Uterus (tissue), 4 donors: ENCODE results near the gene SEPTIN7. TPM values are rescaled to one million over a fixed set of nuclear protein-coding genes. Genes with fewer than 3 reads are reported as not detected.

Experiments
- DNase-seq, 2 donors: peaks; one replicate each; pipeline ENCODE4 v3.0.0-alpha.2; 2019 to 2020
- H3K27ac ChIP-seq, 2 donors: fragments of 200-600 bp; sonication (generic); 1 replicate in 1 of 2; 2 replicates in 1 of 2; pipeline ENCODE4 v1.5.1; 2016 to 2018
- H3K27me3 ChIP-seq, 2 donors: fragments of 200-600 bp; sonication (generic); one replicate each; pipeline ENCODE4 v1.5.1; 2018 to 2019; ENCODE audit warnings: control low read depth in 1 of 2
- H3K36me3 ChIP-seq, 2 donors: fragments of 200-600 bp; sonication (generic); one replicate each; pipeline ENCODE4 v1.5.1; 2019; ENCODE audit warnings: control low read depth in 1 of 2
- H3K4me1 ChIP-seq, 2 donors: fragments of 200-600 bp; sonication (generic); one replicate each; pipeline ENCODE4 v1.5.1; 2018 to 2019; ENCODE audit warnings: control low read depth in 1 of 2
- H3K4me3 ChIP-seq, 2 donors: fragments of 200-600 bp; sonication (generic); 1 replicate in 1 of 2; 2 replicates in 1 of 2; pipeline ENCODE4 v1.5.1; 2018 to 2019; ENCODE audit warnings: mild to moderate bottlenecking in 1 of 2
- H3K9me3 ChIP-seq, 2 donors: fragments of 200-600 bp; sonication (generic); one replicate each; pipeline ENCODE4 v1.5.1; 2019; ENCODE audit warnings: control low read depth in 1 of 2
- POLR2A ChIP-seq, 2 donors: fragments of 450-650 bp; IDR thresholded peaks; one replicate each; pipeline ENCODE4 v1.6.1; 2016; ENCODE audit warnings: antibody characterized with exemption in 2 of 2, mild to moderate bottlenecking in 1 of 2, moderate library complexity in 1 of 2
- intact Hi-C: fragments of 100-400 bp; cut with DNase I; formaldehyde crosslinking; loops from one replicate; pipeline ENCODE4 v1.15.1; 2023; ENCODE audit warnings: low total_unique reads
- total RNA-seq, 4 donors: library from RNA; depleted of rRNA in 3 of 4; stranded (reverse); fragments of >200 nt in 3 of 4; gene quantifications; one replicate each; pipeline versions ENCODE4 v1.1.0 to v1.2.4, GENCODE V29; 2014 to 2023
- TF ChIP-seq, protein P1 (sequence below), 4 experiments: fragments of 200-600 bp in 2 of 4; fragments of 450-650 bp in 2 of 4; sonication (generic) in 2 of 4; IDR thresholded peaks; one replicate each; pipeline ENCODE4 v1.5.1; 2016 to 2019; ENCODE audit warnings: antibody characterized with exemption in 4 of 4, mild to moderate bottlenecking in 2 of 4, moderate library complexity in 1 of 4
- donor health status: DM: yes; HTN: yes; CAD: no.

The SEPTIN7 gene
- total RNA-seq, 4 donors from 2014 or later: 251 to 503 (median 267) TPM

DNA sequence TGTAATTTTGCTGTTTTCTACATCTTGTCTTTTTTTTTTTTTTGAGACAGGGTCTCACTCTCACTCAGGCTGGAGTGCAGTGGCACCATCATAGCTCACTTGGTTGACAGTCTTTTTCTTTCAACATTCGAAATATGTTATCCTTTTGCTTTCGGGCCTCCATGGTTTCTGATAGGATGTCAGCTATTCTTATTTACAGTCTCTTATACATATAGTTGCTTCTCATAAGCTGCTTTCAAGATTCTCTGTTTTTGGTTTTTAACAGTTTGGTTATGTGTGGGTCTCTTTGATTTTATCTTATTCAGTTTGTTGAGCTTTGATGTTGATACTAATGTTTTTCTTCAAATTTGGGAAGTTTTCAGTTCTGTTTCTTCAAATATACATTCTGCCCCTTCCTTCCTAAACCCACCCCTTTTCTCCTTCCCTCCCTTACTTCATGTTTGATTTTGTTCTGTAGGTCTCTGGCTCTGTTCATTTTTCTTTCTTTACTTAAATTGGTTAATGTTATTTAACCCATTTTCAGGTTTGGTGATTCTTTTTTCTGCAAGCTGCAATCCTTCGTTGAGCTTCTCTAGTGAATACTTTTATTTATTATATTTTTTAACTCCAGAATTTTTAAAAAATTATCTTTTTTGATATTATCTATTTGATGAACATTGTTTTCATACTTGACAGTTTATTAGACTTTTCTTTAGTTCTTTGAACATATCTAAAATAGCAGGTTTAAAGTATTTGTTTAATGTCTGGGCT, 19.3 kb downstream of the SEPTIN7 start:
- intact Hi-C loops: no loop called here
- TF ChIP-seq, protein P1, sequence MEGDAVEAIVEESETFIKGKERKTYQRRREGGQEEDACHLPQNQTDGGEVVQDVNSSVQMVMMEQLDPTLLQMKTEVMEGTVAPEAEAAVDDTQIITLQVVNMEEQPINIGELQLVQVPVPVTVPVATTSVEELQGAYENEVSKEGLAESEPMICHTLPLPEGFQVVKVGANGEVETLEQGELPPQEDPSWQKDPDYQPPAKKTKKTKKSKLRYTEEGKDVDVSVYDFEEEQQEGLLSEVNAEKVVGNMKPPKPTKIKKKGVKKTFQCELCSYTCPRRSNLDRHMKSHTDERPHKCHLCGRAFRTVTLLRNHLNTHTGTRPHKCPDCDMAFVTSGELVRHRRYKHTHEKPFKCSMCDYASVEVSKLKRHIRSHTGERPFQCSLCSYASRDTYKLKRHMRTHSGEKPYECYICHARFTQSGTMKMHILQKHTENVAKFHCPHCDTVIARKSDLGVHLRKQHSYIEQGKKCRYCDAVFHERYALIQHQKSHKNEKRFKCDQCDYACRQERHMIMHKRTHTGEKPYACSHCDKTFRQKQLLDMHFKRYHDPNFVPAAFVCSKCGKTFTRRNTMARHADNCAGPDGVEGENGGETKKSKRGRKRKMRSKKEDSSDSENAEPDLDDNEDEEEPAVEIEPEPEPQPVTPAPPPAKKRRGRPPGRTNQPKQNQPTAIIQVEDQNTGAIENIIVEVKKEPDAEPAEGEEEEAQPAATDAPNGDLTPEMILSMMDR (IDR thresholded peaks at IDR 0.05): no peak
- TF ChIP-seq POLR2A (IDR thresholded peaks at IDR 0.05): no peak
- DNase-seq: no peak
- Histone ChIP-seq H3K9me3 (peaks cover 0 to 5% of the 10 kb centered on the region in 2 donors), H3K27me3 (no peaks in the 10 kb centered on the region), H3K4me1 (peaks cover 0 to 5% of the 10 kb centered on the region in 2 donors), H3K36me3 (no peaks in the 10 kb centered on the region), H3K4me3 (no peak overlapping the region), H3K27ac (no peak overlapping the region)

DNA sequence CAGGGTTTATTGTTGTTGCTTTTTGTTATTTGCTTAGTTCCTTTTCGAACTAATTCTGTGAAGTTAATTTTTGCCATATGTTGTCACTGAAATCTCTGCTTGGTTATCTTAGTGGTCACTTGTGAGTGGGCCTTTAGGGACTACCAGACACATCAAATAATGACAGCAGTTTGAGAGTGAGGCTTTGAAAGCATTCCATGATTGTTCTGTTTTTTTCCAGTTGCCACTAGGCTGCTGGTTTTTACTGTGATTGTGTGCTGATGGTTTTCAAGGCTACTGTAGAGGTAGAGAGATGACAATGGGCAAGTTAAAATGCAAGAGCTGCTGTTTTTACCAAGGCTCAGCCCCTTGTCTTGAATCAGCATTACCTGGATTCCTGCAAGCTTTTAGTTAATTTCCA, 20.0 kb downstream of the SEPTIN7 start:
- Histone ChIP-seq H3K4me3 (no peak overlapping the region), H3K27me3 (no peaks in the 10 kb centered on the region), H3K4me1 (peaks cover 0 to 5% of the 10 kb centered on the region in 2 donors), H3K36me3 (no peaks in the 10 kb centered on the region), H3K27ac (no peak overlapping the region), H3K9me3 (peaks cover 0 to 5% of the 10 kb centered on the region in 2 donors)
- DNase-seq: no peak
- TF ChIP-seq, protein P1 (IDR thresholded peaks at IDR 0.05): no peak
- no peak for TF ChIP-seq POLR2A (IDR thresholded peaks at IDR 0.05)
- intact Hi-C loops: no loop called here

DNA sequence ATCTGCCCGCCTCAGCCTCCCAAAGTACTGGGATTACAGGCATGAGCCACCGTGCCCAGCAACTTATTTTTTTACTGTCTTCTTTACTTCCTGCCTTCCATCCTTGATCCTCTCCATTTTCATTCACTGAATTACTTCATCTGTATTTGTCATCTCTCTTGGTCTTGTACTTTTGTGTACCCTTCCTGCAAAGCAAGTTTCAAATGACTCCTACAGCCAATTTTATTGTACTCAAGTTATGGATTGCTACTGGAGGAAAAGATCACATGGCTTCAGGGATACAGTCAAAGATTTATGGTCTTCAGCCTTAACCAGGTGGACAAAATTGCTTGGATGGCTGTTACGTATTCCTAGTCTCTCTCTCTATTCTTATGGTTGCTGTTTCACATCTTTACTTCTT, 22.6 kb downstream of the SEPTIN7 start:
- Histone ChIP-seq H3K4me1 (peaks cover 0 to 5% of the 10 kb centered on the region in 2 donors), H3K9me3 (peaks cover 0 to 5% of the 10 kb centered on the region in 2 donors), H3K36me3 (no peaks in the 10 kb centered on the region), H3K4me3 (no peak overlapping the region), H3K27me3 (no peaks in the 10 kb centered on the region), H3K27ac (no peak overlapping the region)
- no peak for DNase-seq
- intact Hi-C loops: no loop called here
- no peak for TF ChIP-seq POLR2A (IDR thresholded peaks at IDR 0.05)
- TF ChIP-seq, protein P1 (IDR thresholded peaks at IDR 0.05): no peak

DNA sequence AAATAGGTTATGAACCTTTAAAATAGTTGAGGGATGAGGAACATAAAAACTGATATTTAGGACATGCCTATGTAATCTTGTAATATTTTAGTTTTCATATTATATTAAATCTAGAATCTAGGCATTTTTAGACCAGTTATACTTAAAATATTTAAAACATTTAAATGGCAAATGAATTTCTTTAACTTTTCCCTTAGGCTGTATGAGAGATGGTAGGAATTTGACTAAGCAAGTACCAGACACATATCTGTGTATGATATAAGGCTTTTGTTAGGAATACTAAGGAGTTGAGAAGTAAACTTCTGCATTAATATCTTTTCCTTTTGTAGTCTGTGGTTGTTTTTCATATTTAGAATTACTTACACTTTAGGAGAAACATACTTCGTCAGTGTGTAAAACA, 25.1 kb downstream of the SEPTIN7 start:
- Histone ChIP-seq H3K4me3 (no peak overlapping the region), H3K36me3 (no peaks in the 10 kb centered on the region), H3K27ac (no peak overlapping the region), H3K27me3 (no peaks in the 10 kb centered on the region), H3K4me1 (peaks cover 0 to 5% of the 10 kb centered on the region in 2 donors), H3K9me3 (no peaks in the 10 kb centered on the region)
- no peak for DNase-seq
- TF ChIP-seq, protein P1 (IDR thresholded peaks at IDR 0.05): no peak
- no peak for TF ChIP-seq POLR2A (IDR thresholded peaks at IDR 0.05)
- intact Hi-C loops: no loop called here

DNA sequence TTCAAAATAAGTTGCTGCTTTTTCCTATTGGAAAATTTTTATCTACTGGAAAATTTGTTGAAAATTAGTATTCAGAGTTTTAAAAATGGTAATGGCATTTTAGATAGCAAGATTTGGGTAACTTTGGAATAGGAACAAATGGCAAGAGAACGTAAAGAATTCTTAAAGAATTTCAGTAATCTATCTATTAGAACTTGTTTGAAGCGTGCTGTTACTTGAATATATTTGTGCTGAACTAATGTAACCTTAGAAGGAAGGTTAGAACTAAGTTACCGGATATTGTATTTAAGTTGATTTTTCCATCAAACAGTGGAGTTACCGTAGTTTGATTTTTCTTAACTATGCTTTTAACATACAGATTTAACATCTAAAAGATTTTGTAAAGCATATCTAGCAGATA, 25.9 kb downstream of the SEPTIN7 start:
- Histone ChIP-seq H3K4me3 (no peak overlapping the region), H3K27ac (no peak overlapping the region), H3K27me3 (no peaks in the 10 kb centered on the region), H3K4me1 (peaks cover 0 to 5% of the 10 kb centered on the region in 2 donors), H3K9me3 (no peaks in the 10 kb centered on the region), H3K36me3 (no peaks in the 10 kb centered on the region)
- intact Hi-C loops: no loop called here
- DNase-seq: no peak
- TF ChIP-seq, protein P1 (IDR thresholded peaks at IDR 0.05): no peak
- TF ChIP-seq POLR2A (IDR thresholded peaks at IDR 0.05): no peak
